Endothelial cell of umbilical vein (primary cell): ENCODE measurements around the gene NLRP11. TPM values are rescaled to one million over a fixed set of nuclear protein-coding genes. Genes with fewer than 3 reads are reported as not detected.

Experiments
- BruUV-seq: library from RNA; stranded (reverse); fragments of 400-500 nt; replicated peaks from 2 replicates; lab custom pipeline; 2021; lab: Mats Ljungman, UMichigan
- CTCF ChIA-PET: fragments of 300-600, 350-600 bp; sonication (Branson Sonifier 250); formaldehyde crosslinking; loops from one replicate; lab custom pipeline; 2021; ENCODE audit warnings: antibody characterized with exemption, inconsistent platforms; lab: Charles Lee
- POLR2A ChIA-PET: fragments of 300-600, 350-600 bp; sonication (Branson Sonifier 250); formaldehyde crosslinking; loops from one replicate; lab custom pipeline; 2021; ENCODE audit warnings: antibody characterized with exemption, inconsistent platforms; lab: Charles Lee
- DNase-seq: peaks from one replicate; pipeline ENCODE4 v3.0.0-alpha.2; 2011; ENCODE audit warnings: low read depth, low spot score
- FAIRE-seq: peaks from 2 replicates; lab custom pipeline; 2011; peaks lifted over from hg19 to GRCh38; lab: Jason Lieb, UNC
- H2AFZ ChIP-seq: 2 replicates; pipeline ENCODE4 v1.6.0; 2012; ENCODE audit warnings: low read depth, low read length, control low read depth, inconsistent platforms
- H3K27ac ChIP-seq: 2 replicates; pipeline ENCODE4 v1.5.1; 2011; ENCODE audit warnings: low read depth, mild to moderate bottlenecking, control low read depth, low read length, moderate library complexity; ENCODE audit not compliant: insufficient read depth
- H3K27me3 ChIP-seq, 2 experiments: 2 replicates each; pipeline versions ENCODE4 v1.6.0 to v1.6.1; 2011; ENCODE audit warnings: low read length in 2 of 2, mixed read lengths in 1 of 2; ENCODE audit not compliant: control insufficient read depth in 2 of 2, insufficient read depth in 2 of 2
- H3K36me3 ChIP-seq, 2 experiments: 2 replicates in 1 of 2; 3 replicates in 1 of 2; pipeline ENCODE4 v1.5.1; 2011; ENCODE audit warnings: low read length in 2 of 2, mild to moderate bottlenecking in 1 of 2, moderate library complexity in 1 of 2; ENCODE audit not compliant: control insufficient read depth in 2 of 2, insufficient read depth in 2 of 2; ENCODE audit errors: extremely low read depth in 1 of 2
- H3K4me1 ChIP-seq: 3 replicates; pipeline ENCODE4 v1.5.1; 2011; ENCODE audit warnings: mild to moderate bottlenecking, low read length; ENCODE audit not compliant: control insufficient read depth, insufficient read depth; ENCODE audit errors: extremely low read depth
- H3K4me2 ChIP-seq: 2 replicates; pipeline ENCODE4 v1.6.1; 2011; ENCODE audit warnings: low read length, control low read depth, mixed read lengths; ENCODE audit not compliant: insufficient read depth
- H3K4me3 ChIP-seq, 3 experiments: fragments of 200-600 bp in 1 of 3; sonication (generic), shearing (Covaris generic) in 1 of 3; replicated peaks in 1 of 3; 2 replicates each; pipeline ENCODE4 v1.5.1; 2011 to 2016; ENCODE audit warnings: control low read depth in 3 of 3, low read length in 3 of 3, mild to moderate bottlenecking in 2 of 3, inconsistent platforms in 1 of 3, low read depth in 1 of 3, moderate library complexity in 1 of 3; ENCODE audit not compliant: insufficient read depth in 1 of 3
- H3K79me2 ChIP-seq: 2 replicates; pipeline ENCODE4 v1.6.0; 2012; ENCODE audit warnings: low read length, inconsistent platforms; ENCODE audit not compliant: control insufficient read depth, insufficient read depth
- H3K9ac ChIP-seq: replicated peaks from 2 replicates; pipeline ENCODE3; 2011; ENCODE audit warnings: low read length, control low read depth; ENCODE audit not compliant: insufficient read depth; ENCODE audit errors: extremely low read depth
- H3K9me1 ChIP-seq: replicated peaks from 3 replicates; pipeline ENCODE4 v1.6.0; 2011; ENCODE audit warnings: mild to moderate bottlenecking, low read length; ENCODE audit not compliant: control insufficient read depth, insufficient read depth; ENCODE audit errors: extremely low read depth
- H3K9me3 ChIP-seq: replicated peaks from 2 replicates; pipeline ENCODE4 v1.5.1; 2012; ENCODE audit warnings: low read length, inconsistent platforms; ENCODE audit not compliant: control insufficient read depth, insufficient read depth
- H4K20me1 ChIP-seq: replicated peaks from 2 replicates; pipeline ENCODE3; 2011; ENCODE audit warnings: mild to moderate bottlenecking, low read length; ENCODE audit not compliant: control insufficient read depth, insufficient read depth; ENCODE audit errors: extremely low read depth
- CTCF ChIP-seq, 2 donors: IDR thresholded peaks; 1 replicate in 1 of 2; 2 replicates in 1 of 2; pipeline ENCODE4 v1.5.1; 2011; ENCODE audit warnings: low read length in 2 of 2, mild to moderate bottlenecking in 2 of 2, moderate library complexity in 2 of 2, control low read depth in 1 of 2, inconsistent platforms in 1 of 2, low read depth in 1 of 2; ENCODE audit not compliant: insufficient read depth in 1 of 2; ENCODE audit errors: extremely low read depth in 1 of 2
- EZH2 ChIP-seq: IDR thresholded peaks from 2 replicates; pipeline ENCODE4 v1.6.1; 2012; ENCODE audit warnings: borderline replicate concordance, low read depth, mild to moderate bottlenecking, moderate library complexity, low read length, inconsistent platforms; ENCODE audit not compliant: severe bottlenecking
- FOS ChIP-seq: IDR thresholded peaks from 2 replicates; pipeline ENCODE4 v1.6.1; 2011; ENCODE audit warnings: mild to moderate bottlenecking, low read length, moderate library complexity, borderline replicate concordance; ENCODE audit not compliant: insufficient read depth
- GATA2 ChIP-seq: IDR thresholded peaks from 2 replicates; pipeline ENCODE4 v1.7.0; 2011; ENCODE audit warnings: low read depth, mild to moderate bottlenecking, moderate library complexity, mixed read lengths, low read length; ENCODE audit not compliant: insufficient read length, insufficient read depth
- JUN ChIP-seq: IDR thresholded peaks from 2 replicates; pipeline ENCODE4 v1.6.1; 2011; ENCODE audit warnings: borderline replicate concordance, low read depth; ENCODE audit not compliant: insufficient read length, insufficient read depth
- MAX ChIP-seq: IDR thresholded peaks from 2 replicates; pipeline ENCODE4 v1.6.1; 2011; ENCODE audit not compliant: insufficient read depth, insufficient read length
- MYC ChIP-seq: IDR thresholded peaks from one replicate; pipeline ENCODE4 v1.6.1; 2011; ENCODE audit warnings: mild to moderate bottlenecking, low read depth, low read length
- POLR2A ChIP-seq: IDR thresholded peaks from 2 replicates; pipeline ENCODE4 v1.6.1; 2012; ENCODE audit warnings: low read depth, mild to moderate bottlenecking, control low read depth, low read length
- POLR2AphosphoS5 ChIP-seq: IDR thresholded peaks from 2 replicates; pipeline ENCODE4 v1.6.1; 2012; ENCODE audit warnings: low read depth, mild to moderate bottlenecking, control low read depth, low read length, moderate library complexity; ENCODE audit not compliant: insufficient read depth
- dilution Hi-C: fragments of 300-500 bp; cut with MboI; formaldehyde crosslinking; loops from one replicate; pipeline ENCODE4 v1.15.0; 2019; ENCODE audit warnings: low sequenced_read_pairs; ENCODE audit not compliant: extremely low pct_ligation_motif_present
- intact Hi-C: fragments of 100-400 bp; cut with micrococcal nuclease; formaldehyde crosslinking; loops from one replicate; pipeline ENCODE4 v1.10.0; 2022
- polyA plus RNA-seq, 4 experiments: library from polyadenylated mRNA; depleted of rRNA in 3 of 4; stranded (reverse) in 3 of 4; unstranded in 1 of 4; fragments of >200 nt; gene quantifications; 2 replicates each; pipeline versions ENCODE4 v1.2.1 to v1.2.3, GENCODE V29; 2011 to 2012; ENCODE audit warnings: missing spikeins in 1 of 4
- total RNA-seq: library from RNA; stranded (reverse); gene quantifications from 2 replicates; pipeline ENCODE4 v1.2.3, GENCODE V29; 2021

The NLRP11 gene
- total and polyA plus RNA-seq, 2 donors (not counting 3 experiments of a cell fraction or from before 2014, with no cell fraction given): not detected

- Histone ChIP-seq H3K27ac (no peak overlapping the region), H3K27me3 (no peaks in the 10 kb centered on the region), H3K9me3 (no peaks in the 10 kb centered on the region), H3K79me2 (no peaks in the 10 kb centered on the region), H3K9ac (no peak overlapping the region), H3K4me3 (no peak overlapping the region), H2AFZ (no peak overlapping the region), H3K36me3 (no peaks in the 10 kb centered on the region), H4K20me1 (no peaks in the 10 kb centered on the region), H3K4me1 (no peaks in the 10 kb centered on the region), H3K9me1 (no peaks in the 10 kb centered on the region), H3K4me2 (no peak overlapping the region)
- no peak for DNase-seq
- BruUV-seq: no TSS peak
- intact Hi-C loops: no loop called here
- POLR2A ChIA-PET: no interaction called here
- no peak for FAIRE-seq
- TF ChIP-seq CTCF (IDR thresholded peaks at IDR 0.05; ENCODE audit: extremely low read depth in 1 of 2, insufficient read depth in 1 of 2, low read depth in 1 of 2, low read length in 2 of 2) (no peak), EZH2 (no peak), POLR2A (no peak), MYC (no peak), MAX (no peak), JUN (no peak), GATA2 (no peak), FOS (no peak), POLR2AphosphoS5 (no peak)
- dilution Hi-C loops: no loop called here
- CTCF ChIA-PET: no interaction called here
These were observed 78.4 kb downstream of the NLRP11 start for GRCh38 chr19:55753401-55753800.
